Breast epithelium (tissue), 4 donors: ENCODE results near the gene KCNH1. TPM values are rescaled to one million over a fixed set of nuclear protein-coding genes. Genes with fewer than 3 reads are reported as not detected.

Experiments used
- DNase-seq, 2 donors: peaks; one replicate each; pipeline ENCODE4 v3.0.0-alpha.2; 2019; ENCODE audit warnings: low spot score in 2 of 2
- H3K27ac ChIP-seq, 2 donors: fragments of 200-600 bp; sonication (generic) in 1 of 2; one replicate each; pipeline ENCODE4 v1.5.1; 2016 to 2019; ENCODE audit warnings: mild to moderate bottlenecking in 1 of 2
- H3K27me3 ChIP-seq, 2 donors: fragments of 200-600 bp; sonication (generic) in 1 of 2; one replicate each; pipeline versions ENCODE4 v1.5.1 to v1.6.0; 2017 to 2019; ENCODE audit warnings: control low read depth in 1 of 2, mild to moderate bottlenecking in 1 of 2
- H3K36me3 ChIP-seq: fragments of 200-600 bp; one replicate; pipeline ENCODE4 v1.5.1; 2019
- H3K4me1 ChIP-seq, 2 donors: fragments of 200-600 bp; sonication (generic); one replicate each; pipeline ENCODE4 v1.5.1; 2016 to 2019; ENCODE audit warnings: control low read depth in 1 of 2
- H3K4me3 ChIP-seq, 3 donors: fragments of 200-600 bp; sonication (generic); 1 replicate in 2 of 3; 2 replicates in 1 of 3; pipeline ENCODE4 v1.5.1; 2016 to 2019; ENCODE audit warnings: mild to moderate bottlenecking in 3 of 3, moderate library complexity in 2 of 3
- H3K9me3 ChIP-seq, 2 donors: fragments of 200-600 bp; sonication (generic) in 1 of 2; one replicate each; pipeline ENCODE4 v1.5.1; 2016 to 2019; ENCODE audit warnings: control low read depth in 1 of 2
- POLR2A ChIP-seq: fragments of 450-650 bp; IDR thresholded peaks from one replicate; pipeline ENCODE4 v1.6.1; 2016; ENCODE audit warnings: antibody characterized with exemption, mild to moderate bottlenecking, moderate library complexity
- POLR2AphosphoS5 ChIP-seq, 3 donors: sonication (generic); formaldehyde crosslinking; IDR thresholded peaks; one replicate each; pipeline ENCODE4 v1.6.1; 2017; ENCODE audit warnings: antibody characterized with exemption in 3 of 3
- intact Hi-C: fragments of 100-400 bp; cut with DNase I; formaldehyde crosslinking; loops from one replicate; pipeline ENCODE4 v1.15.1; 2023; ENCODE audit warnings: low total_unique reads
- total RNA-seq, 3 donors: library from RNA; depleted of rRNA; stranded (reverse); fragments of >200 nt; gene quantifications; one replicate each; pipeline ENCODE4 v1.1.0, GENCODE V29; 2016
- TF ChIP-seq, protein P1 (sequence below), 3 donors: fragments of 450-650 bp; IDR thresholded peaks; one replicate each; pipeline ENCODE4 v1.5.1; 2016 to 2017; ENCODE audit warnings: antibody characterized with exemption in 3 of 3, mild to moderate bottlenecking in 3 of 3, moderate library complexity in 3 of 3

The KCNH1 gene
- total RNA-seq, 3 donors from 2014 or later, result 0.32 to 1.3 TPM; not detected in 1

- TF ChIP-seq, protein P1, sequence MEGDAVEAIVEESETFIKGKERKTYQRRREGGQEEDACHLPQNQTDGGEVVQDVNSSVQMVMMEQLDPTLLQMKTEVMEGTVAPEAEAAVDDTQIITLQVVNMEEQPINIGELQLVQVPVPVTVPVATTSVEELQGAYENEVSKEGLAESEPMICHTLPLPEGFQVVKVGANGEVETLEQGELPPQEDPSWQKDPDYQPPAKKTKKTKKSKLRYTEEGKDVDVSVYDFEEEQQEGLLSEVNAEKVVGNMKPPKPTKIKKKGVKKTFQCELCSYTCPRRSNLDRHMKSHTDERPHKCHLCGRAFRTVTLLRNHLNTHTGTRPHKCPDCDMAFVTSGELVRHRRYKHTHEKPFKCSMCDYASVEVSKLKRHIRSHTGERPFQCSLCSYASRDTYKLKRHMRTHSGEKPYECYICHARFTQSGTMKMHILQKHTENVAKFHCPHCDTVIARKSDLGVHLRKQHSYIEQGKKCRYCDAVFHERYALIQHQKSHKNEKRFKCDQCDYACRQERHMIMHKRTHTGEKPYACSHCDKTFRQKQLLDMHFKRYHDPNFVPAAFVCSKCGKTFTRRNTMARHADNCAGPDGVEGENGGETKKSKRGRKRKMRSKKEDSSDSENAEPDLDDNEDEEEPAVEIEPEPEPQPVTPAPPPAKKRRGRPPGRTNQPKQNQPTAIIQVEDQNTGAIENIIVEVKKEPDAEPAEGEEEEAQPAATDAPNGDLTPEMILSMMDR (IDR thresholded peaks at IDR 0.05), result no peak
- TF ChIP-seq POLR2AphosphoS5 (IDR thresholded peaks at IDR 0.05) (no peak), POLR2A (no peak)
- no peak overlapping the region for H3K27ac ChIP-seq
- no peaks in the 10 kb centered on the region for H3K27me3 ChIP-seq
- H3K9me3 ChIP-seq, result no peaks in the 10 kb centered on the region
- no peaks in the 10 kb centered on the region for H3K4me1 ChIP-seq
- no peak overlapping the region for H3K4me3 ChIP-seq
- no peak for DNase-seq
- intact Hi-C loops, result no loop called here
- H3K36me3 ChIP-seq, result no peaks in the 10 kb centered on the region
Measured at GRCh38 chr1:211033921-211034525, 99.9 kb downstream of the KCNH1 start.

- no peak for DNase-seq
- Histone ChIP-seq H3K36me3 (no peaks in the 10 kb centered on the region), H3K4me3 (no peak overlapping the region), H3K27me3 (no peaks in the 10 kb centered on the region), H3K4me1 (no peaks in the 10 kb centered on the region), H3K9me3 (no peaks in the 10 kb centered on the region), H3K27ac (no peak overlapping the region)
- TF ChIP-seq, protein P1 (IDR thresholded peaks at IDR 0.05), result no peak
- TF ChIP-seq POLR2A (no peak), POLR2AphosphoS5 (IDR thresholded peaks at IDR 0.05) (no peak)
- intact Hi-C loops, result no loop called here
Measured at GRCh38 chr1:211024901-211025300, 109.0 kb downstream of the KCNH1 start.

DNA sequence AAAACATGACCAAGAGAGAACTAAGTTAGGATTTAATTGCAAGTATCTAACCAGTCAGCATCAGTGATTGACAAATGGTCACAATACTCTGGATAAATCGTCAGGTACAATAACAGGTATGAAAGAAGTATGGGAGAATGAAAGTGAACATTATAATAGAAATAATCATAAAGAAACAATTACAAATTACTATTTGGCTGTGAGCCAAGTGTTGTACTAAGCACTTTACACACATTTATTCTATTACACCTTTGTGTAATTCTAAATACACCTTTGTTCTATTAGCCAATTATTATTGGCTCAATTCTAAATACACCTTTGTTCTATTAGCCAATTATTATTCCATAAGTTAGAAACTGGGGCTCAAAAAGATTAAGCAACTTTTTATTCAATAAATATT lies 114.7 kb downstream of the KCNH1 start:
- H3K36me3 ChIP-seq, result no peaks in the 10 kb centered on the region
- TF ChIP-seq POLR2A (no peak), POLR2AphosphoS5 (IDR thresholded peaks at IDR 0.05) (no peak)
- TF ChIP-seq, protein P1 (IDR thresholded peaks at IDR 0.05), result no peak
- no peak for DNase-seq
- H3K27me3 ChIP-seq, result no peaks in the 10 kb centered on the region
- no peak overlapping the region for H3K4me3 ChIP-seq
- intact Hi-C loops, result no loop called here
- no peak overlapping the region for H3K27ac ChIP-seq
- H3K9me3 ChIP-seq, result no peaks in the 10 kb centered on the region
- no peaks in the 10 kb centered on the region for H3K4me1 ChIP-seq

DNA sequence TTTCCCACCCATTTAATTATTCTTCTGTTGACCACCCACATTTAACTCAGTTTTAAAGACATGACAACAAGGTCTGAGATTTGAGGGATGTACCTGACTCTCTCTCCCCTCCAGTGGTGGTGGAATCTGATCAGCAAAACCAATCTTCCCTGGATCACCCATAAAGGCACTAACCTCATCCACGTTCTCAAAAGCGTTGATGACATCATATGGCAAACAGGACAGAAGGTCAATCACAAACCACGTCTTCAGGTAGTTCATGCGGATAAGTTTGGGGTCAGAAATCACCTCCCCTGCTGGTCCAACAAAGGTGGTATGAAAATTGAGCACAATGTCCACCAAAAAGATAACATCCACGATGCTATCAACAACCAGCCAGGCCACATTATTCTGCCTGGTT lies 115.3 kb downstream of the KCNH1 start:
- TF ChIP-seq POLR2AphosphoS5 (IDR thresholded peaks at IDR 0.05) (no peak), POLR2A (no peak)
- TF ChIP-seq, protein P1 (IDR thresholded peaks at IDR 0.05), result no peak
- intact Hi-C loops, result no loop called here
- no peaks in the 10 kb centered on the region for H3K36me3 ChIP-seq

GRCh38 chr1:211017075-211017718 lies 116.8 kb downstream of the KCNH1 start:
- Histone ChIP-seq H3K9me3 (no peaks in the 10 kb centered on the region), H3K27me3 (no peaks in the 10 kb centered on the region), H3K36me3 (no peaks in the 10 kb centered on the region), H3K4me1 (no peaks in the 10 kb centered on the region), H3K27ac (no peak overlapping the region), H3K4me3 (no peak overlapping the region)
- DNase-seq, result no peak
- intact Hi-C loops, result no loop called here
- TF ChIP-seq POLR2A, result no peak
- TF ChIP-seq POLR2AphosphoS5 (IDR thresholded peaks at IDR 0.05), result no peak
- TF ChIP-seq, protein P1 (IDR thresholded peaks at IDR 0.05), result no peak

More for the DNA sequence above, 115.3 kb downstream of the KCNH1 start:
- Histone ChIP-seq H3K27ac (no peak overlapping the region), H3K27me3 (no peaks in the 10 kb centered on the region), H3K9me3 (no peaks in the 10 kb centered on the region), H3K4me1 (no peaks in the 10 kb centered on the region), H3K4me3 (no peak overlapping the region)
- no peak for DNase-seq
